PFSK-1 (cell line): Measurements from ENCODE around the gene OR2A5.

ENCODE experiments used
- REST ChIP-seq, 2 experiments: IDR thresholded peaks; 2 replicates each; pipeline versions ENCODE4 v1.6.1 to v1.8.0; 2011 to 2012; ENCODE audit warnings: low read depth in 2 of 2, low read length in 2 of 2, control low read depth in 1 of 2, inconsistent platforms in 1 of 2, mild to moderate bottlenecking in 1 of 2, moderate library complexity in 1 of 2; ENCODE audit not compliant: insufficient read depth in 1 of 2
- SIN3A ChIP-seq: IDR thresholded peaks from 2 replicates; pipeline ENCODE4 v1.6.1; 2012; ENCODE audit warnings: mild to moderate bottlenecking, low read length, moderate library complexity, borderline replicate concordance; ENCODE audit not compliant: insufficient read depth
- TAF1 ChIP-seq: IDR thresholded peaks from 2 replicates; pipeline ENCODE4 v1.6.1; 2012; ENCODE audit warnings: low read length, control low read depth, borderline replicate concordance; ENCODE audit not compliant: insufficient read depth

GRCh38 chr7:144038887-144039286 lies 9.9 kb upstream of the OR2A5 start:
- TF ChIP-seq SIN3A (no peak), TAF1 (no peak), REST (IDR thresholded peaks at IDR 0.05; ENCODE audit: insufficient read depth in 1 of 2, low read depth in 2 of 2, low read length in 2 of 2) (no peak)
